Lower lobe of right lung (tissue), 2 donors: ENCODE results near the gene ADGRL3. TPM values are rescaled to one million over a fixed set of nuclear protein-coding genes. Genes with fewer than 3 reads are reported as not detected.

Experiments used
- ATAC-seq, 2 donors: fragments of 200-7000 bp; cut with Tn5 transposase; one replicate each; pipeline ENCODE4 v1.9.1; 2020 to 2022; ENCODE audit warnings: mild to moderate bottlenecking in 2 of 2, moderate library complexity in 2 of 2
- DNase-seq: peaks from one replicate; pipeline ENCODE4 v3.0.0-alpha.2; 2020
- H3K27ac ChIP-seq: fragments of 200-600 bp; one replicate; pipeline ENCODE4 v1.8.0; 2022
- H3K27me3 ChIP-seq: fragments of 200-600 bp; one replicate; pipeline ENCODE4 v1.8.0; 2022; ENCODE audit warnings: low read depth
- H3K36me3 ChIP-seq: fragments of 200-600 bp; one replicate; pipeline ENCODE4 v1.8.0; 2022; ENCODE audit warnings: mild to moderate bottlenecking
- H3K4me1 ChIP-seq: fragments of 200-600 bp; one replicate; pipeline ENCODE4 v1.8.0; 2022
- H3K4me3 ChIP-seq: fragments of 200-600 bp; one replicate; pipeline ENCODE4 v1.8.0; 2022; ENCODE audit warnings: mild to moderate bottlenecking
- H3K9me3 ChIP-seq: fragments of 200-600 bp; one replicate; pipeline ENCODE4 v1.8.0; 2022
- intact Hi-C: fragments of 100-400 bp; cut with DNase I; formaldehyde crosslinking; loops from one replicate; pipeline ENCODE4 v1.11.0; 2022
- total RNA-seq: library from RNA; stranded (reverse); fragmentation: NEBNext Ultra II Directional; extraction: Animal tissue kit (Norgen Biotek cat#: 25700); gene quantifications from one replicate; pipeline ENCODE4 v1.2.1, GENCODE V29; 2021
- TF ChIP-seq, protein P1 (sequence below): fragments of 200-600 bp; IDR thresholded peaks from one replicate; pipeline ENCODE4 v1.8.0; 2022; ENCODE audit warnings: antibody characterized with exemption, mild to moderate bottlenecking
- donor health status: DM: no; HTN: yes; CAD: no; lungs with severe emphysema.

Gene ADGRL3
- total RNA-seq, 1 donor from 2014 or later, result 6.0 TPM

DNA sequence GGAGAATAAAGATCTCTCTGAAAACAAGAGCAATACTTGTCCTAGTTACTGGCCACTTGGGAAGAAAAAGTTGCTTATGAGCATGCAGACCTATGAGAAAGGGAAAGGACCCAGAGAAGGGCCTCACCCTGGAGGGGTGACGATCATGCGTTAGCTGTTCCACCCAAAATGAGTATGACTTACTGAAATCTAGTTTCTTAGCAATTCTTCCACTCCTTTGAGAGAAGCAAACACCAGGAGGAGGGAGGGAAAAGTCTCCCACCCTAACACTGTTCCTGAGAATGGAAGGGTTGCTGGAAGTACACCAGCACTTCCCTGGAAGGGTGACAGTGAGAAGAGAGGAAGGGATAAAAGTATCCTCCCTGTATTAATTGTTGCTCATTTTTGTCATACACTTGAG, 107.9 kb downstream of the ADGRL3 start:
- no peak for ATAC-seq
- Histone ChIP-seq H3K27me3 (no peaks in the 10 kb centered on the region), H3K9me3 (no peaks in the 10 kb centered on the region), H3K4me3 (no peak overlapping the region), H3K4me1 (no peaks in the 10 kb centered on the region), H3K27ac (no peak overlapping the region), H3K36me3 (no peaks in the 10 kb centered on the region)
- intact Hi-C loops, result no loop called here
- TF ChIP-seq, protein P1, sequence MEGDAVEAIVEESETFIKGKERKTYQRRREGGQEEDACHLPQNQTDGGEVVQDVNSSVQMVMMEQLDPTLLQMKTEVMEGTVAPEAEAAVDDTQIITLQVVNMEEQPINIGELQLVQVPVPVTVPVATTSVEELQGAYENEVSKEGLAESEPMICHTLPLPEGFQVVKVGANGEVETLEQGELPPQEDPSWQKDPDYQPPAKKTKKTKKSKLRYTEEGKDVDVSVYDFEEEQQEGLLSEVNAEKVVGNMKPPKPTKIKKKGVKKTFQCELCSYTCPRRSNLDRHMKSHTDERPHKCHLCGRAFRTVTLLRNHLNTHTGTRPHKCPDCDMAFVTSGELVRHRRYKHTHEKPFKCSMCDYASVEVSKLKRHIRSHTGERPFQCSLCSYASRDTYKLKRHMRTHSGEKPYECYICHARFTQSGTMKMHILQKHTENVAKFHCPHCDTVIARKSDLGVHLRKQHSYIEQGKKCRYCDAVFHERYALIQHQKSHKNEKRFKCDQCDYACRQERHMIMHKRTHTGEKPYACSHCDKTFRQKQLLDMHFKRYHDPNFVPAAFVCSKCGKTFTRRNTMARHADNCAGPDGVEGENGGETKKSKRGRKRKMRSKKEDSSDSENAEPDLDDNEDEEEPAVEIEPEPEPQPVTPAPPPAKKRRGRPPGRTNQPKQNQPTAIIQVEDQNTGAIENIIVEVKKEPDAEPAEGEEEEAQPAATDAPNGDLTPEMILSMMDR, result no peak
- no peak for DNase-seq

DNA sequence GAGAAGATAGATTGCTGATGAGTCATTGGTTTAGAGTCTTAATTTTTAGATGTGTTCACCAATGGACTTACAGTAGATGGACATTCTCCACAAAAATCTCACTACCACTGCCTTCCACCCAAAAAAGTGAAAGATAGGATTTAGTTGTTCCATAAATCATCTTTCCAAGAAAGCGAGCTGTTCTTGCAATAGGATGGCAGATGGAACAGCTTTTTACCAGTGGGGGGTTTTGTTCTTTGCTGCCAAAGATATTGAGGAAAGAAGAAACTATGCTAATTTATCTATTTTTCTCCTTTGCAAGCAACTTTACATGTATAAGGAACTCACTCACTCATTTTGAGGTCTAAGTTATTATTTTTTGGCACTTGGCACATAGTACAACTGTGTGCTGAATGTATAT, 109.5 kb downstream of the ADGRL3 start:
- DNase-seq (no peak), ATAC-seq (no peak)
- Histone ChIP-seq H3K4me1 (no peaks in the 10 kb centered on the region), H3K27me3 (no peaks in the 10 kb centered on the region), H3K36me3 (no peaks in the 10 kb centered on the region), H3K4me3 (no peak overlapping the region), H3K27ac (no peak overlapping the region), H3K9me3 (no peaks in the 10 kb centered on the region)
- intact Hi-C loops, result no loop called here
- TF ChIP-seq, protein P1, result no peak

DNA sequence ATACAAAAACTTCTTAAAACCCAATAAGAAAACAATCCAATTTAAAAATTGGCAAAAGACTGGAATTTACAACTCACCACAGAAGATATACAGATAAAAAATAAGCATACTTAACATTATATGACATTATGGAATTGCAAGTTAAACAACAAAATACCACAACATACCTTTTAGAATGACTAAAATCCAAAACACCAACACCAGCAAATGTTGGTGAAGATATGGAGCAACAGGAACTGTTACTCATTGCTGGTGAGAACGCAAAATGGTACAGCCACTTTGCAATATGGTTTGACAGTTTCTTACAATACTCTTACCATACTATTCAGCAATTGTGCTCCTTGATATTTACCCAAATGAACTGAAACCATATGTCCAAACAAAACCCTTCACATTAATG, 112.4 kb downstream of the ADGRL3 start:
- Histone ChIP-seq H3K27me3 (no peaks in the 10 kb centered on the region), H3K36me3 (no peaks in the 10 kb centered on the region), H3K4me3 (no peak overlapping the region), H3K27ac (no peak overlapping the region), H3K4me1 (no peaks in the 10 kb centered on the region), H3K9me3 (no peaks in the 10 kb centered on the region)
- intact Hi-C loops, result no loop called here
- TF ChIP-seq, protein P1, result no peak
- no peak for ATAC-seq
- no peak for DNase-seq

DNA sequence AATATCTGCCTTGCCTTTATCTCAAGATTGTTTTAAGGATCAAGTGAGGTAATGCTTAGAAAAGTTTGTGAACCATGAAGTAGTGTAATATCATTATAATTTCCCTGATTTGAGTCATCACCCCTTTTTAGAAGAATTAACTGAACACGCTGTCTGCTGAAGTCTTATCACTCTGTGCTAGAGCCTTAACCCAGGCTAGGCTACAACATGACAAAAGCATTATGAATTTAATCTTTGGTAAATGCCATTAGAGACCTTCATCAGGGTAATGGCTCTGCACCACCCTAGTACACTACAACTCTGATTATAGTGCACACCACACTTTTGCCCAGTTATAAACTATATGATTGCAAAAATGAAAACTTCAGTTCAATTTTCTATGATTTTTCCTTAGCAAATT, 118.3 kb downstream of the ADGRL3 start:
- no peaks in the 10 kb centered on the region for H3K4me1 ChIP-seq
- TF ChIP-seq, protein P1, result no peak
- no peaks in the 10 kb centered on the region for H3K9me3 ChIP-seq
- H3K27ac ChIP-seq, result no peak overlapping the region
- no peak for DNase-seq
- H3K4me3 ChIP-seq, result no peak overlapping the region
- no peak for ATAC-seq
- intact Hi-C loops, result no loop called here
- H3K36me3 ChIP-seq, result no peaks in the 10 kb centered on the region
- H3K27me3 ChIP-seq, result no peaks in the 10 kb centered on the region

DNA sequence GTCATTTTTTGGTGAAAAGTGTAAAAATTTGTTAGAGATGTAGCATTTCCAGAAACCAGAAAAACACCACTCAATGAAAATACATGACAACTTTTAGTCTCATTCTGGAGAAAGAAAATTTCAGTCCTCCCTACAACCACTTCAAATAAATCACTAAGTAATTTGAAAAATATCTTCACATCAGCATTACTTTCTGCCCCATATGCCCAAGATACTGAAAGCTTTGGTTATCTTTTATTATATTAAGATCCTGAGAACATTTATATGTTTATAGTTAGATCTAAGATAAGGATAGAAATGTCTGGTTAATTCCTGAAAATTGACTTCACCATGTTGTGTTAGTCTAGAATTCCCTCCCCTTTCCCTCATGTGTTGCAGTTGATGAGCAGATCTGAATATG, 119.0 kb downstream of the ADGRL3 start:
- H3K27me3 ChIP-seq, result no peaks in the 10 kb centered on the region
- H3K36me3 ChIP-seq, result no peaks in the 10 kb centered on the region
- intact Hi-C loops, result no loop called here
- no peaks in the 10 kb centered on the region for H3K9me3 ChIP-seq
- H3K4me3 ChIP-seq, result no peak overlapping the region
- ATAC-seq (no peak), DNase-seq (no peak)
- TF ChIP-seq, protein P1, result no peak
- no peak overlapping the region for H3K27ac ChIP-seq
- no peaks in the 10 kb centered on the region for H3K4me1 ChIP-seq

DNA sequence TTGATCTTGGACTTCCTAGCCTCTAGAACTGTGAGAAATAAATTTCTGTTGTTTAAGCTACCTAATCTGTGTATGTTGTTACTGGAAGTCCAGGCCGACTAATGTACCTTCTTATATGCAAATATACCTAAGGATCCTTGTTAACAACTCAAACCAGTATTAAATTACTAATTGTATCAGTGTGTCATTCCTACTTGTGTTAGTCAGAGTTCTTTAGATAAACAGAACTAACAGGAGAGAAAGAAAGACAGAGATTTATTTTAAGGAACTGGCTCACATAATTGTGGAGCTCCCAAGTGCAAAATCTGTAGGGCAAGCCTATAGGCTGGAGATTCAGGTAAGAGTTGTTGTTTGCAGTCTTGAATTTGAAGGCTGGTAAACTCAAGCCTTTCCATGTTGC, 120.0 kb downstream of the ADGRL3 start:
- TF ChIP-seq, protein P1, result no peak
- Histone ChIP-seq H3K9me3 (no peaks in the 10 kb centered on the region), H3K4me1 (no peaks in the 10 kb centered on the region), H3K27ac (no peak overlapping the region), H3K27me3 (no peaks in the 10 kb centered on the region), H3K36me3 (no peaks in the 10 kb centered on the region), H3K4me3 (no peak overlapping the region)
- no peak for ATAC-seq
- DNase-seq, result no peak
- intact Hi-C loops, result no loop called here
